Epidermal melanocyte (primary cell): ENCODE measurements around the gene CCDC197.

ENCODE experiments used
- DNase-seq: peaks from one replicate; pipeline ENCODE4 v3.0.0; 2011; ENCODE audit warnings: low spot score; ENCODE audit not compliant: insufficient read length

Gene CCDC197

DNA sequence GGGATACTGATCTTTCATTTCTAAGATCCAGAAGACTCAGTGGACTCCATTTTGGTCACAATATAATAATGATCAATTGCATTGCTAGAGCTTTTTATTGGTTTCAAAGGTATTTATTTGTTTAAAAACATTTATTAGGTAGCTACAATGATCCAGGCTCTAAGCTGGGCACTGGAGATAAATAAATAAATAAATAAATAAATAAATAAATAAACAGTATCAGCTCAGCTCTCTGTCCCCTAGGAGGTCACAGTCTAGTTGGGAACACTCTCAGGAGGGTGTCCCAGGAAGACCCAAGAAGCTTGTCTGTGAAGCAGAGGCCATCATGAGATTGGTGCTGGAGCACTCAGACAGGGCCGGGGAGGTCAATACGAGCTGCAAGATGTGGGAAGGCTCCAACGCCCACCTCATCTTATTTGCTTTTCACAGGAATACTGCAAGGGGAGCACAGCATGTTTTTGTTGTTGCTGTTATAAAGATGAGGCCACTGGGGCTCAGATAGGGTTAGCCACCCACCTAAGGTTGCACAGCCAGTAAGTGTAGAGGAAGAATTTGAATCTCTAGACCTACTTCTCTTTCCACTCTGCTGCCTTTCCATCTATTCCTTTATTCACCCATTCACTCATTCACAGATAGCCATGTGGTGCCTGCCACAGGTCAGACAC lies 36.2 kb upstream of the CCDC197 start:
- DNase-seq: no peak

GRCh38 chr14:93961620-93962019 lies 35.5 kb upstream of the CCDC197 start:
- no peak for DNase-seq

- no peak for DNase-seq
Measured at GRCh38 chr14:93962701-93963601, 34.1 kb upstream of the CCDC197 start.

GRCh38 chr14:93963692-93964091 lies 33.4 kb upstream of the CCDC197 start:
- no peak for DNase-seq

DNA sequence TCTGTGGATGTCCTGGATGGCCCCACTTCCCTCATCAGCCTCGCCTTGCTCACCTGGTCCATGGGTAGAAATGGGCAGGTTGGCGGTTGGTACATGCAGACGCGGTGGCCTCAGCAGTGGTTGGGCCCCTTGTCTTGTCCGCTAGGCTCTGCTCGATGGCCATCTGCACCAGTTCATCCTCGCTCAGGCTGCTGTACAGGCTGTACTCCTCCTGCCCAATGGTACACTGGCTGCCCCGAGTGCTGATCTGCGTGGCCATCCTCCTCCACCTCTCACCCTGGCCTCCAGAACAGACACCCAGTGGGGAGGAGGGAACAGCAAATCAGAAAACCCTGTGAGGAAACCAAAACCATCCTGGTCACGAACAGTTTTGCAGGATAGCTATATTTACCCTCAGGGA lies 32.8 kb upstream of the CCDC197 start:
- no peak for DNase-seq

DNA sequence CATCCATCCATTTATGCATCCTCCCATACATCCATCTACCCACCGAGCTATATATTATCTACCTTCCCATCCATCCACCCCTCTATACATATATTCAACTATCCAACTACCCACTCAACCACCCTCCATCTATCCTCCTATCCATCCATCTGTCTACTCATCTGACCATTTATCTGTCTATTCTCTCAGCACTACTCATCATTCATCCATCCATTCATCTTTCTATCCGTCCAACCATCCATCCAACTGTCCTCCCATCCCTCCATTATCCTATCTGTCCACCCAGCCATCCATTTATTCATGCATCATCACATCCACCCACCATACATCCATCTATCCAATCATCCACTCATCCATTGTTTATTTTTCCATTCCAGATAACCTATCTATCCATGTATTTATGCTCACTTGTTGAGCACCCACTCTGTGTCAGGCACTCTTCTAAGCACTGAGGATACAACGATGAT lies 32.2 kb upstream of the CCDC197 start:
- DNase-seq: no peak

DNA sequence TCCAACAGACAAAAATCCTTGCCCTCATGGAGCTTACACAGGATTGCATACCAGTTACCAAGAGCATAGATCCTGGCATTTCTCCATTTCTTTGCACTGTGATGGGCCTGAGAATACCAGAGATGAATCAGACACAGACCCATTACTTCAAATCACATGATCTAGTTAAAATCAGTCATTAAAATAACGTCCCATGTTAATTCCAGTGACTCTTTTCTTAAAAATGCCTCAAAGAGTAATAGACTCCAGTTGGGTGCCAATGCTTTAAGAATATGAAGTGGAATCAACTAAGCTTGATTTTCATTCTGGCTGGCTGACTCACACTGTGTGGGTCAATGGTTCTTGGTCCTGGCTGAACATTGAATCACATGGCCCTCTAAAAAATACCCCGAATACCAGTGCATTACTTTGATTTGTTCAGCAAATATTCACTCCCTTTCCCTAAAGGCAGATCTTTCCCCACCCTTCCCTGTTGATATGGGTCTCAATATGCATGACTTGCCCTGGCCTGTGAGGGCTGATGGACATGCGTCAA lies 31.7 kb upstream of the CCDC197 start:
- DNase-seq: peak; percentile 36

- no peak for DNase-seq
Measured at GRCh38 chr14:93965946-93966474, 31.1 kb upstream of the CCDC197 start.

GRCh38 chr14:93967637-93968250 lies 29.4 kb upstream of the CCDC197 start:
- no peak for DNase-seq

DNA sequence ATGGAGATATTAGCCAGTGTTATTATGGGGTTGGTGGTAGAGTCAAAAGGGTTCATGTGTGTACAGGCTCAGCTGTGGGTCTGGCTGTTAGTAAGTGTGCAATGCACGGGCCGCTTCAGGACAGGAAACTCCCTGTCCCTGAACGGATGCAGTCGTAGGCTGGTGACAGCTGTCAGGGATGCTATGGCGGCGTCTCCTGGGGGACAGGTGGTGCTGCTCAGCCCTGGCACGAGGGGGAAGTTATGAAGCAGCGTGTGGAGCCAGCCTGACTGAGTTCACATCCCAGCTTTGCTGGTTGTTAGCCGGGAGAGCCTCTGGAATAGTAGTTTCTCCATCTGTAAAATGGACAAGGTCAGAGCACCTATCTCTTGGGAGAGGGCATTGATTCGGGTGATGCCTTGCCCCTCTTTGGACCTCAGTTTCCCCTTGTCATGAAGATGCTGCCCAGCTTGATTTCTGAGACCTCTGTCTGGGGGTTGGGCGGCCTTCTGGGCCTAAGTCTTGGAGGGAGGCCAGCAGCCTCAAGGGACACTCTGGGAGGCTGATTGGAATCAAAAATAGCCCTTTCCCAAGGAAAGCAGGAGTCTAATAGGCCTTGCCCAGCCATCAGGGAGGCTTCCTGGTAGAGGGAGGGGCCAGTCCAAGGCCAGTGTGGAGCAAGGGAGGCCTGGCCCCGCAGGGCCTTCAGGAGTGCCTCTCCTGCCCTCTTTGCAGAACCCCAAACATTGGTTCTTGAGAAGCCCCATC lies 27.8 kb upstream of the CCDC197 start:
- no peak for DNase-seq

GRCh38 chr14:93970585-93970964 lies 26.5 kb upstream of the CCDC197 start:
- no peak for DNase-seq

DNA sequence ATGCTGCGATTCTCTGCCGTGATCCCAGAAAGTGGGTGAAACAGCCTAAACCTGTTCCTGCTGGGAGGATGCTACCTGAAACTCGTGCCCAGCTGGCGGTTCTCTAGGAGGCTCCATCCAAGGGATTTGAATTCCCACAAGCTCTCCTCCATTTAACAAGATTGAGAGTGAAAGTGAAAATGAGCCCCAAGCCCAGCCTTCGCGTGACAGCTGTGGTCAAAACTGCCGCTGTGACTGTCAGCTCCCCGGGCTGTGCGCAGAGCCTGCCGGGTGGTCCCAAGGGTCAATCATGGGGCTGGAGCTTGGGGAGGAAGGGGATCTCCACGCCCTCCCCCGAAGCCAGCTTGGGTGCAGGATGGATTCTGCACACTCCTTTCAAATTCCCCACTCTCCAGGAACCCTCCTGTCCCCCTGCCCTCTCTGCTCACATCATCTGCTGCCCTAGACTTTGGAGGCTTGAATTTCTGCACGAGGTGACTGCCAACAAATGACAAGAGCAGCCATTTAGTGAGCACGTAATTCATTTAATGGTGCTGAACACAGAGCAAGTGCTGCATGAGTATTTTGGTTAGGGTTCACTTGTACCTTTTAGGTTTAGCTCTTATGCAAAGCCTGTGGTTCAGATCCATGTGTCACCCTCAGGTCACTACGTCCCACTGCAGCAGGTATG lies 26.0 kb upstream of the CCDC197 start:
- DNase-seq: no peak

DNA sequence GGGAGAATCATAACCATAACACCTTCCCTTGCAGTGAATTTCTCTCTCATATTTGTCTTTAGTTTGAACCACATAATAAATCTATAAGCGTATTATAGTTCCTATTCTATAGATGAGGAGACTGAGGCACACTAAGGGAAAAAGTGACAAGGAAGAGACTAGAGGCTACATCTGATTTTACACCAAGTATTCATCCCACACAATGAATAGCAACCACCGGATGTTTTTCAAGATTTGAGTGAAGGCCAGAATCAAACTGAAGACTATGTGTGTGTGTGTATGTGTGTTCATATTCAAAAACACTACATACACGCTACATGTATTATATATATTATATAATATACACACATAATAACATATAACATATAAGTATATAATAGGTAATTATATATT lies 25.5 kb upstream of the CCDC197 start:
- no peak for DNase-seq

- DNase-seq: no peak
Measured at GRCh38 chr14:93972618-93973205, 24.4 kb upstream of the CCDC197 start.

DNA sequence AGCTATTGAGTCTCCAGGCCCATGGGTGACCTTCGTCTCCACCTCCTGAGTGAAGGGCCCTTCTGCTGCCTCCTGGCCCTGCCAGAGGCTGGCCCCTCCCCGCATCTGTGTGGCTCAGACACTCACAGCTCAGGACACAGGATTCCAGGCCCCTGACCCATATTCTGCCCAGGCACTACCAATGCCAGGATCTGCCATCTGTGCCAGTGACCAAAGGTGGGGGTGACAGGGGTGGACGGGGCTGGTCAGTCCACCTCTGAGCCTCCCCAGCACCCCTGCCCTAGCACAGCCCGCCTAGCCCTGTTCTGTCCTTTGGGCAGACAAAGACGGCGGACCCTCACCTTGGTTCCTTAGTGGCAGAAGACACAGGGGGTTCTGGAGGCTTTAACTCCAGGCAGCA lies 23.5 kb upstream of the CCDC197 start:
- no peak for DNase-seq

DNA sequence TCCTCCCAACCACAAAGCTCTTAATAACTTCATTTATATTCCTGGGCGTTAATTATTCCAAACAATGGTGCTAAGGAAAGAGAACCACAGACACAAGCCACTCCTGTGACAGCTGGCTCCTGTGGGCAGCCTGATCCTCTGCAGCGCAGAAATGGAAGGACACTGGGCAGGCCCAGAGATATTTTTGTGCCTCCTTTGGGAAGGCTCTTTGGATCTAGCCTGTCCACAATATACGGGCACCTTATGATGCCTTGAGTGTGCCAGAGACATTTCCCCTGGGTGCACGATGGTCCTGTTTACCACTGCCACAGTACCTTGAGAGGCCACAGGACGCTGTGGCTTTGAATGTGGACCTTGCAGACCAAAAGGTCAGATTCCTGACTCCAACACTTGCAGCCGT lies 22.8 kb upstream of the CCDC197 start:
- DNase-seq: no peak

GRCh38 chr14:93974833-93975232 lies 22.3 kb upstream of the CCDC197 start:
- no peak for DNase-seq

DNA sequence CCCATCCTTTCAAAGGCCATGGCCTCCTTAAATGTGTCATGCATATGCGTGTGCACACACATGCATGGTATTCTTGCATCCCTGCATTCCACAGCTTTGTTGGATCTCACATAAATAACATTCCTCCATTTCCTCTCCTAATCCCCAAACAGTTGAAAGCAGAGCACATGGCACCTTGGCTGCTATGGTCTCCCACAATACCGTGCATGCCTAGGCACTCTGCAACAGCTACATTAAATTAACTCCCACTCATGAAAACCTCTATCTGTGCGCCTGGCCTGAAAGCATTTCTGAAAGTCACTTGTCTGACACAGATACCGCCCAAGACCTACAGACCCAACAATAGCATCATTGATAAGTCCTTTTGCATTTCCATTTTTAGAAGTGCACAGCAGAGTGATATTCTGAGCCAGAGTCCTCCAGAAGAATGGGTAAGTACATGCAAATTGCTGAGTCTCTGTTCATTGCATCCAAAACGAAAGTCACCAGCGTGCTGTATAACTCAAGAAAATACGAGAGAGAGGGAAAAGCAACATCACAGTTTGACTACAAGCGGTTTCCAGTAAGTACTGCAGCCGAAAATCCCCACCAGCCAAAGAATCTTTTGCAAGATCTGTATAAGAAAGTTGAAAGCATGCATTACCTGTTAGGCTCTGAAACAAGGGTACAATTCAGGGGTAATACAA lies 21.2 kb upstream of the CCDC197 start:
- DNase-seq: peak; percentile 55

DNA sequence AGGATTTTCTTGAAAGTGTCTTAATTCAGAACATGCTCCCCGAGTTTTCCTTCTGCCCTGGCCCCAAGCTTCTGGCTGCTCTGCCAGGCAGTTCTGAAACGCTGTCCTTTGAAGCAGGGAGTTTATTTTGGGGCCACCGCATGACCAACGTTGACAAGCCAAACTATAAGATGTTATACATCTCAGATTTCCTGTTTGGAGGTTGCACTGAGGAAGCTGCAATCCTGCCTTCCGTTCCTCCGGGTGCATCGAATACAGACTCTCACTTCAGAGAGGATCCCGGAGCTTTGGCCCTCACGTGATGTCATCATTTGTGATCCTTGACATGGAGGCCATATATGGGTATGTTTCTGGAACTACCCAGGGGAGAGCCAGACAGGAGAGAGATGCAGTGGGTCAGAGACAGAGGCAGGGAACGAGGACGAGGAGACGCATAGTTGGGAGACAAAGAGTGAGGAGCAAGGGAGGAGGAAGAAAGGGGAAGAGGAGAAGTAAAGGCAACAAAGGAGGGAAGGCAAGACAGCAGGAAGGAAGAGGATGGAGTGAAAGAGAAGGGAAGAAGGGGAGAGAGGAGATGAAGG lies 20.5 kb upstream of the CCDC197 start, which contains the start of gene ASB2:
Gene ASB2, minus strand, starts transcription at position 94 of the 581 bp plus-strand sequence. CDS start 12,031 bp downstream, outside the sequence.
- no peak for DNase-seq
